SK-N-SH treated with all-trans-retinoic acid at 6 μM for 48 hours (cell line): Measurements from ENCODE around the gene C16orf46.
"Not testable (repeated sequence)": the region's sequence is repeated elsewhere in the genome, so short reads cannot be mapped to it uniquely, and the experiment has no call there.

Experiments used
- ARNTL ChIP-seq: fragments of 450-650 bp; formaldehyde crosslinking; IDR thresholded peaks from 2 replicates; pipeline ENCODE4 v1.5.0; 2020; ENCODE audit warnings: low read depth, mild to moderate bottlenecking, moderate library complexity, borderline replicate concordance
- ESRRG ChIP-seq: fragments of 250-450 bp; sonication (Bioruptor Pico); IDR thresholded peaks from 2 replicates; pipeline ENCODE4 v1.6.1; 2021; ENCODE audit warnings: mild to moderate bottlenecking
- GLIS3 ChIP-seq: fragments of 250-450 bp; sonication (Bioruptor Pico); IDR thresholded peaks from 2 replicates; pipeline ENCODE4 v1.5.0; 2020; ENCODE audit warnings: mild to moderate bottlenecking, moderate library complexity
- ISL1 ChIP-seq: fragments of 250-450 bp; sonication (Bioruptor Pico); IDR thresholded peaks from 2 replicates; pipeline ENCODE4 v2.1.2; 2022; ENCODE audit warnings: mild to moderate bottlenecking, moderate library complexity
- OSR1 ChIP-seq: fragments of 250-450 bp; sonication (Bioruptor Pico); IDR thresholded peaks from 2 replicates; pipeline ENCODE4 v1.8.0; 2022; ENCODE audit warnings: moderate library complexity, mild to moderate bottlenecking, inconsistent platforms
- PPARA ChIP-seq: fragments of 250-450 bp; sonication (Bioruptor Pico); IDR thresholded peaks from 2 replicates; pipeline ENCODE4 v1.5.0; 2020; ENCODE audit warnings: mild to moderate bottlenecking, borderline replicate concordance
- TCF4 ChIP-seq: fragments of 250-450 bp; sonication (Bioruptor Pico); IDR thresholded peaks from 2 replicates; pipeline ENCODE4 v1.8.0; 2021; ENCODE audit warnings: mild to moderate bottlenecking, moderate library complexity, borderline replicate concordance
- ZC3H10 ChIP-seq: fragments of 250-450 bp; sonication (Bioruptor Pico); IDR thresholded peaks from 2 replicates; pipeline ENCODE4 v1.5.1; 2021; ENCODE audit warnings: mild to moderate bottlenecking, moderate library complexity
- ZNF70 ChIP-seq: fragments of 450-650 bp; formaldehyde crosslinking; IDR thresholded peaks from 2 replicates; pipeline ENCODE4 v1.5.0; 2020; ENCODE audit warnings: mild to moderate bottlenecking, moderate library complexity
- TF ChIP-seq, protein P1 (sequence below): fragments of 250-450 bp; sonication (Bioruptor Pico); IDR thresholded peaks from 2 replicates; pipeline ENCODE4 v1.5.1; 2020; ENCODE audit warnings: low read depth, mild to moderate bottlenecking, moderate library complexity
- TF ChIP-seq, protein P2 (sequence below): fragments of 250-450 bp; sonication (Bioruptor Pico); IDR thresholded peaks from 2 replicates; pipeline ENCODE4 v1.8.0; 2020; ENCODE audit warnings: mild to moderate bottlenecking, moderate library complexity, borderline replicate concordance

DNA sequence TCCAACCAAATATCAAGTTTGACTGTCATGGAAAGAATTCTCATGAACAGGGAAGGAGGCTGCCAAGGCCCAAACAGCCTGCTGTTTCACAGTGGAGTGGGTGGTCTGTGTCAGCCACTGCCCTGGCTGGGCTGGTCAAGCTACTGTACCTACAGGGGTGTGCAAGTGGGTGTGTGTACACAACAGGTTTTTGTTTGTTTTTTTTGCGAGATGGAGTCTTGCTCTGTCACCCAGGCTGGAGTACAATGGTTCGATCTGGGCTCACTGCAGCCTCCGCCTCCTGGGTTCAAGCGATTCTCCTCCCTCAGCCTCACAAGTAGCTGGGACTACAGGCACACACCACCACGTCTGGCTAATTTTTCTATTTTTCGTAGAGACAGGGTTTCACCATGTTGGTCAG lies 32.2 kb upstream of the C16orf46 start:
- TF ChIP-seq, protein P1, sequence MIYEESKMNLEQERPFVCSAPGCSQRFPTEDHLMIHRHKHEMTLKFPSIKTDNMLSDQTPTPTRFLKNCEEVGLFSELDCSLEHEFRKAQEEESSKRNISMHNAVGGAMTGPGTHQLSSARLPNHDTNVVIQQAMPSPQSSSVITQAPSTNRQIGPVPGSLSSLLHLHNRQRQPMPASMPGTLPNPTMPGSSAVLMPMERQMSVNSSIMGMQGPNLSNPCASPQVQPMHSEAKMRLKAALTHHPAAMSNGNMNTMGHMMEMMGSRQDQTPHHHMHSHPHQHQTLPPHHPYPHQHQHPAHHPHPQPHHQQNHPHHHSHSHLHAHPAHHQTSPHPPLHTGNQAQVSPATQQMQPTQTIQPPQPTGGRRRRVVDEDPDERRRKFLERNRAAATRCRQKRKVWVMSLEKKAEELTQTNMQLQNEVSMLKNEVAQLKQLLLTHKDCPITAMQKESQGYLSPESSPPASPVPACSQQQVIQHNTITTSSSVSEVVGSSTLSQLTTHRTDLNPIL: not testable (repeated sequence)
- TF ChIP-seq ISL1; ESRRG (CRISPR knock-in tag); TCF4 (CRISPR knock-in tag); ARNTL (CRISPR knock-in tag); PPARA; ZNF70 (CRISPR knock-in tag); ZC3H10 (CRISPR knock-in tag); OSR1 (CRISPR knock-in tag); GLIS3: not testable (repeated sequence)
- TF ChIP-seq, protein P2, sequence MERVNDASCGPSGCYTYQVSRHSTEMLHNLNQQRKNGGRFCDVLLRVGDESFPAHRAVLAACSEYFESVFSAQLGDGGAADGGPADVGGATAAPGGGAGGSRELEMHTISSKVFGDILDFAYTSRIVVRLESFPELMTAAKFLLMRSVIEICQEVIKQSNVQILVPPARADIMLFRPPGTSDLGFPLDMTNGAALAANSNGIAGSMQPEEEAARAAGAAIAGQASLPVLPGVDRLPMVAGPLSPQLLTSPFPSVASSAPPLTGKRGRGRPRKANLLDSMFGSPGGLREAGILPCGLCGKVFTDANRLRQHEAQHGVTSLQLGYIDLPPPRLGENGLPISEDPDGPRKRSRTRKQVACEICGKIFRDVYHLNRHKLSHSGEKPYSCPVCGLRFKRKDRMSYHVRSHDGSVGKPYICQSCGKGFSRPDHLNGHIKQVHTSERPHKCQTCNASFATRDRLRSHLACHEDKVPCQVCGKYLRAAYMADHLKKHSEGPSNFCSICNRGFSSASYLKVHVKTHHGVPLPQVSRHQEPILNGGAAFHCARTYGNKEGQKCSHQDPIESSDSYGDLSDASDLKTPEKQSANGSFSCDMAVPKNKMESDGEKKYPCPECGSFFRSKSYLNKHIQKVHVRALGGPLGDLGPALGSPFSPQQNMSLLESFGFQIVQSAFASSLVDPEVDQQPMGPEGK (CRISPR knock-in tag): not testable (repeated sequence)
